Measurements from ENCODE around the gene NAA40. TPM values are rescaled to one million over a fixed set of nuclear protein-coding genes. Genes with fewer than 3 reads are reported as not detected.

NAA40 gene
- total and polyA plus RNA-seq, 2 of the 13 experiments (the other 11 are each of a cell fraction or from before 2014, with no cell fraction given): 11.1 to 17.9 TPM

DNA sequence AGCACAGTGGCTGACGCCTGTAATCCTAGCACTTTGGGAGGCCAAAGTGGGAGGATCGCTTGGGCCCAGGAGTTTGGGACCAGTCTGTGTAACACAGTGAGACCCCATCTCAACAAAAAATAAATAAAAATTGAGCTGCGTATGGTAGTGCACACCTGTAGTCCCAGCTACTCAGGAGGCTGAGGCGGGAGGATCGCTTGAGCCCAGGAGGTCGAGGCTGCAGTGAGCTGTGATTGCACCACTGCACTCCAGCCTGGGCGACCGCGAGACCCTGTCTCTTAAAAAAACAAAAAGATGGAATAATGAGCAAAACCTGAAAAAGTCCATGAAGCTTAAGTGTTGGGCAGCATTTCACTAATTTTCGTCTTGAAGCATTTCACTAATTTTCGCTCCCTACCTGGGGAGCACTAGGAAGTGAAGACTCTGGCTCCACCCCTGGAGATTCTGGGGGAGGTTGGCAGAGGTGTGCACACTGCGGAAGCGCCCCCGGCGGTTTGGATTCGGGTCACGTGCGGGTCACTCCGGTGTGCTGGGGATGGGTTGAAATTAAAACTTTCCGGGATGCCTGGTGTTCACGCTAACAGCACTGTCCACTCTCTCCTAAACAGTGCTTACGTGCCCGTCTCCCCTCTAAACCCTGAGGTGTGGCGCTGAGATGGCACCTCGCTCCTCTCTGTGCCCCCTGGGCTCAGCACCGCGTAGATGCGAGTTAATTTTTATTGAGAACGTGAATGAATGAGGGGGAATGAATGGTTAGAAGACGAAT is 906 bp upstream of the NAA40 start (continued):
- TF ChIP-seq ZMYM3 (CRISPR knock-in tag; IDR thresholded peaks at IDR 0.05): peak; percentile 79
- TF ChIP-seq SYNCRIP (IDR thresholded peaks at IDR 0.05; ENCODE audit: insufficient read depth, low read depth, low read length): no peak
- TF ChIP-seq ZNF792 (CRISPR knock-in tag; IDR thresholded peaks at IDR 0.05): no peak
- 0 out of 2 replicates have a peak, but pooled peaks have one; percentile 69 for TF ChIP-seq HMGA1 (CRISPR knock-in tag; conservative IDR thresholded peaks at IDR 0.05)
- TF ChIP-seq, protein P1, sequence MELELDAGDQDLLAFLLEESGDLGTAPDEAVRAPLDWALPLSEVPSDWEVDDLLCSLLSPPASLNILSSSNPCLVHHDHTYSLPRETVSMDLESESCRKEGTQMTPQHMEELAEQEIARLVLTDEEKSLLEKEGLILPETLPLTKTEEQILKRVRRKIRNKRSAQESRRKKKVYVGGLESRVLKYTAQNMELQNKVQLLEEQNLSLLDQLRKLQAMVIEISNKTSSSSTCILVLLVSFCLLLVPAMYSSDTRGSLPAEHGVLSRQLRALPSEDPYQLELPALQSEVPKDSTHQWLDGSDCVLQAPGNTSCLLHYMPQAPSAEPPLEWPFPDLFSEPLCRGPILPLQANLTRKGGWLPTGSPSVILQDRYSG (CRISPR knock-in tag; IDR thresholded peaks at IDR 0.05): no peak
- TF ChIP-seq ZNF644 (CRISPR knock-in tag; IDR thresholded peaks at IDR 0.05; ENCODE audit: low read depth): no peak
- no peak for TF ChIP-seq ZMAT3 (CRISPR knock-in tag; conservative IDR thresholded peaks at IDR 0.05)
- TF ChIP-seq, protein P2, sequence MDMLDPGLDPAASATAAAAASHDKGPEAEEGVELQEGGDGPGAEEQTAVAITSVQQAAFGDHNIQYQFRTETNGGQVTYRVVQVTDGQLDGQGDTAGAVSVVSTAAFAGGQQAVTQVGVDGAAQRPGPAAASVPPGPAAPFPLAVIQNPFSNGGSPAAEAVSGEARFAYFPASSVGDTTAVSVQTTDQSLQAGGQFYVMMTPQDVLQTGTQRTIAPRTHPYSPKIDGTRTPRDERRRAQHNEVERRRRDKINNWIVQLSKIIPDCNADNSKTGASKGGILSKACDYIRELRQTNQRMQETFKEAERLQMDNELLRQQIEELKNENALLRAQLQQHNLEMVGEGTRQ (IDR thresholded peaks at IDR 0.05; ENCODE audit: low read depth, low read length): no peak
- TF ChIP-seq, protein P2 (CRISPR knock-in tag; IDR thresholded peaks at IDR 0.05; ENCODE audit: borderline replicate concordance): peak; percentile 76; the same call in 1 of the 2 replicates
- no peak for TF ChIP-seq ZNF577 (CRISPR knock-in tag; IDR thresholded peaks at IDR 0.05; ENCODE audit: borderline replicate concordance, low read depth)
- TF ChIP-seq, protein P3, sequence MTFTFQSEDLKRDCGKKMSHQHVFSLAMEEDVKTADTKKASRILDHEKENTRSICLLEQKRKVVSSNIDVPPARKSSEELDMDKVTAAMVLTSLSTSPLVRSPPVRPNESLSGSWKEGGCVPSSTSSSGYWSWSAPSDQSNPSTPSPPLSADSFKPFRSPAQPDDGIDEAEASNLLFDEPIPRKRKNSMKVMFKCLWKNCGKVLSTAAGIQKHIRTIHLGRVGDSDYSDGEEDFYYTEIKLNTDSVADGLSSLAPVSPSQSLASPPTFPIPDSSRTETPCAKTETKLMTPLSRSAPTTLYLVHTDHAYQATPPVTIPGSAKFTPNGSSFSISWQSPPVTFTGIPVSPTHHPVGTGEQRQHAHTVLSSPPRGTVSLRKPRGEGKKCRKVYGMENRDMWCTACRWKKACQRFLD (CRISPR knock-in tag; IDR thresholded peaks at IDR 0.05; ENCODE audit: borderline replicate concordance): no peak
- no peak for TF ChIP-seq SMAD3 (CRISPR knock-in tag; IDR thresholded peaks at IDR 0.05)
- TF ChIP-seq PCBP2 (optimal IDR thresholded peaks at IDR 0.05; ENCODE audit: low read depth, low read length, poor library complexity, severe bottlenecking): no peak
- no peak for TF ChIP-seq POLR2G (IDR thresholded peaks at IDR 0.05; ENCODE audit: low read depth, low read length)
- TF ChIP-seq ZNF17 (CRISPR knock-in tag; IDR thresholded peaks at IDR 0.05): no peak
- TF ChIP-seq TBP (CRISPR knock-in tag; IDR thresholded peaks at IDR 0.05): no peak
- TF ChIP-seq NCOA2 (CRISPR knock-in tag; IDR thresholded peaks at IDR 0.05): no peak
- no peak; the same call in 1 of the 2 replicates for TF ChIP-seq ZSCAN20 (CRISPR knock-in tag; IDR thresholded peaks at IDR 0.05; ENCODE audit: borderline replicate concordance)
- TF ChIP-seq, protein P4, sequence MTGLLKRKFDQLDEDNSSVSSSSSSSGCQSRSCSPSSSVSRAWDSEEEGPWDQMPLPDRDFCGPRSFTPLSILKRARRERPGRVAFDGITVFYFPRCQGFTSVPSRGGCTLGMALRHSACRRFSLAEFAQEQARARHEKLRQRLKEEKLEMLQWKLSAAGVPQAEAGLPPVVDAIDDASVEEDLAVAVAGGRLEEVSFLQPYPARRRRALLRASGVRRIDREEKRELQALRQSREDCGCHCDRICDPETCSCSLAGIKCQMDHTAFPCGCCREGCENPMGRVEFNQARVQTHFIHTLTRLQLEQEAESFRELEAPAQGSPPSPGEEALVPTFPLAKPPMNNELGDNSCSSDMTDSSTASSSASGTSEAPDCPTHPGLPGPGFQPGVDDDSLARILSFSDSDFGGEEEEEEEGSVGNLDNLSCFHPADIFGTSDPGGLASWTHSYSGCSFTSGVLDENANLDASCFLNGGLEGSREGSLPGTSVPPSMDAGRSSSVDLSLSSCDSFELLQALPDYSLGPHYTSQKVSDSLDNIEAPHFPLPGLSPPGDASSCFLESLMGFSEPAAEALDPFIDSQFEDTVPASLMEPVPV (CRISPR knock-in tag; IDR thresholded peaks at IDR 0.05): no peak
- TF ChIP-seq, protein P5, sequence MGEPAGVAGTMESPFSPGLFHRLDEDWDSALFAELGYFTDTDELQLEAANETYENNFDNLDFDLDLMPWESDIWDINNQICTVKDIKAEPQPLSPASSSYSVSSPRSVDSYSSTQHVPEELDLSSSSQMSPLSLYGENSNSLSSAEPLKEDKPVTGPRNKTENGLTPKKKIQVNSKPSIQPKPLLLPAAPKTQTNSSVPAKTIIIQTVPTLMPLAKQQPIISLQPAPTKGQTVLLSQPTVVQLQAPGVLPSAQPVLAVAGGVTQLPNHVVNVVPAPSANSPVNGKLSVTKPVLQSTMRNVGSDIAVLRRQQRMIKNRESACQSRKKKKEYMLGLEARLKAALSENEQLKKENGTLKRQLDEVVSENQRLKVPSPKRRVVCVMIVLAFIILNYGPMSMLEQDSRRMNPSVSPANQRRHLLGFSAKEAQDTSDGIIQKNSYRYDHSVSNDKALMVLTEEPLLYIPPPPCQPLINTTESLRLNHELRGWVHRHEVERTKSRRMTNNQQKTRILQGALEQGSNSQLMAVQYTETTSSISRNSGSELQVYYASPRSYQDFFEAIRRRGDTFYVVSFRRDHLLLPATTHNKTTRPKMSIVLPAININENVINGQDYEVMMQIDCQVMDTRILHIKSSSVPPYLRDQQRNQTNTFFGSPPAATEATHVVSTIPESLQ (CRISPR knock-in tag; conservative IDR thresholded peaks at IDR 0.05): no peak
- peak; percentile 68 for TF ChIP-seq DMAP1 (CRISPR knock-in tag; IDR thresholded peaks at IDR 0.05)
- no peak for TF ChIP-seq IRF2 (CRISPR knock-in tag; IDR thresholded peaks at IDR 0.05)
